ENCODE data around the gene VPS13C.

GRCh38 chr15:62067448-62068044, 7.3 kb upstream of the VPS13C start:
- TF ChIP-seq, protein P1, sequence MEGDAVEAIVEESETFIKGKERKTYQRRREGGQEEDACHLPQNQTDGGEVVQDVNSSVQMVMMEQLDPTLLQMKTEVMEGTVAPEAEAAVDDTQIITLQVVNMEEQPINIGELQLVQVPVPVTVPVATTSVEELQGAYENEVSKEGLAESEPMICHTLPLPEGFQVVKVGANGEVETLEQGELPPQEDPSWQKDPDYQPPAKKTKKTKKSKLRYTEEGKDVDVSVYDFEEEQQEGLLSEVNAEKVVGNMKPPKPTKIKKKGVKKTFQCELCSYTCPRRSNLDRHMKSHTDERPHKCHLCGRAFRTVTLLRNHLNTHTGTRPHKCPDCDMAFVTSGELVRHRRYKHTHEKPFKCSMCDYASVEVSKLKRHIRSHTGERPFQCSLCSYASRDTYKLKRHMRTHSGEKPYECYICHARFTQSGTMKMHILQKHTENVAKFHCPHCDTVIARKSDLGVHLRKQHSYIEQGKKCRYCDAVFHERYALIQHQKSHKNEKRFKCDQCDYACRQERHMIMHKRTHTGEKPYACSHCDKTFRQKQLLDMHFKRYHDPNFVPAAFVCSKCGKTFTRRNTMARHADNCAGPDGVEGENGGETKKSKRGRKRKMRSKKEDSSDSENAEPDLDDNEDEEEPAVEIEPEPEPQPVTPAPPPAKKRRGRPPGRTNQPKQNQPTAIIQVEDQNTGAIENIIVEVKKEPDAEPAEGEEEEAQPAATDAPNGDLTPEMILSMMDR (conservative IDR thresholded peaks at IDR 0.05; ENCODE audit: low read length) = no peak
- TF ChIP-seq EZH2phosphoT487 (IDR thresholded peaks at IDR 0.05; ENCODE audit: borderline replicate concordance) = no peak
